WTC11 (cell line): Measurements from ENCODE around the gene DLX1. TPM values are rescaled to one million over a fixed set of nuclear protein-coding genes. Genes with fewer than 3 reads are reported as not detected.

Experiments
- ATAC-seq: fragments of 200-7000 bp; cut with Tn5 transposase; 2 replicates; pipeline ENCODE4 v1.10.0; 2021; ENCODE audit warnings: mild to moderate bottlenecking, moderate library complexity
- CTCF ChIA-PET: fragments of 300-600 bp; sonication (Branson Sonifier 250); formaldehyde crosslinking; loops from one replicate; lab custom pipeline; 2021; ENCODE audit warnings: antibody characterized with exemption; lab: Charles Lee
- POLR2A ChIA-PET: fragments of 350-600 bp; sonication (Branson Sonifier 250); formaldehyde crosslinking; loops from one replicate; lab custom pipeline; 2021; ENCODE audit warnings: antibody characterized with exemption; lab: Charles Lee
- DNase-seq: peaks from one replicate; pipeline ENCODE4 v3.0.0; 2021; ENCODE audit warnings: low spot score
- H3K27ac Mint-ChIP-seq: 2 replicates; pipeline ENCODE4 v1.8.0; 2021; ENCODE audit warnings: mixed read lengths
- H3K27me3 Mint-ChIP-seq: 2 replicates; pipeline ENCODE4 v1.8.0; 2021; ENCODE audit warnings: low read depth, mild to moderate bottlenecking, moderate library complexity, mixed read lengths
- H3K36me3 Mint-ChIP-seq: 2 replicates; pipeline ENCODE4 v1.8.0; 2021; ENCODE audit warnings: mixed read lengths
- H3K4me1 Mint-ChIP-seq: 2 replicates; pipeline ENCODE4 v1.8.0; 2022; ENCODE audit warnings: mixed read lengths
- H3K4me3 Mint-ChIP-seq: 2 replicates; pipeline ENCODE4 v1.8.0; 2021; ENCODE audit warnings: mild to moderate bottlenecking, moderate library complexity, mixed read lengths
- H3K9me3 Mint-ChIP-seq: 2 replicates; pipeline ENCODE4 v1.8.0; 2021; ENCODE audit warnings: mixed read lengths
- CDX4 ChIP-seq: fragments of 250-450 bp; sonication (Bioruptor Pico); IDR thresholded peaks from 2 replicates; pipeline ENCODE4 v1.9.0; 2021; ENCODE audit warnings: moderate library complexity, mild to moderate bottlenecking, inconsistent platforms, borderline replicate concordance
- CREB1 ChIP-seq: sonication (generic); formaldehyde crosslinking; IDR thresholded peaks from 2 replicates; pipeline ENCODE4 v1.8.0; 2023; ENCODE audit warnings: mild to moderate bottlenecking, missing genetic modification reagents
- ESRRA ChIP-seq: sonication (generic); formaldehyde crosslinking; IDR thresholded peaks from 2 replicates; pipeline ENCODE4 v1.8.1; 2022; ENCODE audit warnings: mild to moderate bottlenecking, missing genetic modification reagents, borderline replicate concordance
- FOXJ3 ChIP-seq: sonication (generic); formaldehyde crosslinking; IDR thresholded peaks from 2 replicates; pipeline ENCODE4 v1.9.0; 2021; ENCODE audit warnings: missing genetic modification reagents, mild to moderate bottlenecking, borderline replicate concordance
- HMGA2 ChIP-seq: fragments of 250-450 bp; sonication (Bioruptor Pico); IDR thresholded peaks from 2 replicates; pipeline ENCODE4 v1.4.0; 2021; ENCODE audit warnings: mild to moderate bottlenecking, moderate library complexity
- JUN ChIP-seq: sonication (generic); formaldehyde crosslinking; IDR thresholded peaks from 2 replicates; pipeline ENCODE4 v1.8.0; 2023; ENCODE audit warnings: mild to moderate bottlenecking, missing genetic modification reagents
- KAT7 ChIP-seq: sonication (generic); formaldehyde crosslinking; IDR thresholded peaks from 2 replicates; pipeline ENCODE4 v1.8.1; 2023; ENCODE audit warnings: missing genetic modification reagents, mild to moderate bottlenecking, borderline replicate concordance
- MYBL2 ChIP-seq: sonication (generic); formaldehyde crosslinking; IDR thresholded peaks from 2 replicates; pipeline ENCODE4 v1.8.1; 2023; ENCODE audit warnings: mild to moderate bottlenecking, moderate library complexity, missing genetic modification reagents
- NFATC4 ChIP-seq: fragments of 250-450 bp; sonication (Bioruptor Pico); IDR thresholded peaks from 2 replicates; pipeline ENCODE4 v1.9.0; 2021; ENCODE audit warnings: mild to moderate bottlenecking
- NFYB ChIP-seq: sonication (generic); formaldehyde crosslinking; conservative IDR thresholded peaks from 2 replicates; pipeline ENCODE4 v1.8.0; 2022; ENCODE audit warnings: low read depth, missing genetic modification reagents
- NR1H2 ChIP-seq: sonication (generic); formaldehyde crosslinking; IDR thresholded peaks from 2 replicates; pipeline ENCODE4 v1.9.0; 2021; ENCODE audit warnings: mild to moderate bottlenecking, moderate library complexity, missing genetic modification reagents
- NR2C2 ChIP-seq: sonication (generic); formaldehyde crosslinking; IDR thresholded peaks from 2 replicates; pipeline ENCODE4 v1.8.0; 2022; ENCODE audit warnings: mild to moderate bottlenecking, missing genetic modification reagents
- NR3C1 ChIP-seq: sonication (generic); formaldehyde crosslinking; conservative IDR thresholded peaks from 2 replicates; pipeline ENCODE4 v1.8.1; 2023; ENCODE audit warnings: low read depth, mild to moderate bottlenecking, missing genetic modification reagents
- RELA ChIP-seq: sonication (generic); formaldehyde crosslinking; IDR thresholded peaks from 2 replicates; pipeline ENCODE4 v1.8.1; 2022; ENCODE audit warnings: missing genetic modification reagents, mild to moderate bottlenecking, borderline replicate concordance
- RORB ChIP-seq: fragments of 250-450 bp; sonication (Bioruptor Pico); IDR thresholded peaks from 2 replicates; pipeline ENCODE4 v1.9.0; 2021; ENCODE audit warnings: mild to moderate bottlenecking
- TCF7 ChIP-seq: sonication (generic); formaldehyde crosslinking; IDR thresholded peaks from 2 replicates; pipeline ENCODE4 v1.8.0; 2022; ENCODE audit warnings: mild to moderate bottlenecking, low read depth, missing genetic modification reagents, moderate library complexity
- TP53 ChIP-seq: sonication (generic); formaldehyde crosslinking; IDR thresholded peaks from 2 replicates; pipeline ENCODE4 v1.8.1; 2023; ENCODE audit warnings: mild to moderate bottlenecking, missing genetic modification reagents
- ZNF219 ChIP-seq: sonication (generic); formaldehyde crosslinking; IDR thresholded peaks from 2 replicates; pipeline ENCODE4 v1.8.0; 2023; ENCODE audit warnings: missing genetic modification reagents, mild to moderate bottlenecking, borderline replicate concordance
- ZNF396 ChIP-seq: fragments of 250-450 bp; sonication (Bioruptor Pico); IDR thresholded peaks from 2 replicates; pipeline ENCODE4 v1.8.0; 2021; ENCODE audit warnings: mild to moderate bottlenecking, moderate library complexity, borderline replicate concordance
- ZNF532 ChIP-seq: fragments of 250-450 bp; sonication (Bioruptor Pico); IDR thresholded peaks from 2 replicates; pipeline ENCODE4 v1.9.0; 2021; ENCODE audit warnings: mild to moderate bottlenecking, borderline replicate concordance
- ZNF671 ChIP-seq: fragments of 250-450 bp; sonication (Bioruptor Pico); IDR thresholded peaks from 2 replicates; pipeline ENCODE4 v1.8.0; 2021; ENCODE audit warnings: mild to moderate bottlenecking
- total RNA-seq: library from RNA; stranded (reverse); gene quantifications from 3 replicates; pipeline ENCODE4 v1.2.3, GENCODE V29; 2021
- TF ChIP-seq, protein P1 (sequence below): fragments of 200-600 bp; IDR thresholded peaks from 2 replicates; pipeline ENCODE4 v1.8.0; 2022; ENCODE audit warnings: antibody characterized with exemption
- TF ChIP-seq, protein P2 (sequence below): sonication (generic); formaldehyde crosslinking; IDR thresholded peaks from 2 replicates; pipeline ENCODE4 v1.8.1; 2022; ENCODE audit warnings: low read depth, missing genetic modification reagents, borderline replicate concordance
- TF ChIP-seq, protein P3 (sequence below): sonication (generic); formaldehyde crosslinking; IDR thresholded peaks from 2 replicates; pipeline ENCODE4 v1.8.1; 2023; ENCODE audit warnings: mild to moderate bottlenecking, moderate library complexity, missing genetic modification reagents
- TF ChIP-seq, protein P4 (sequence below): sonication (generic); formaldehyde crosslinking; IDR thresholded peaks from 2 replicates; pipeline ENCODE4 v1.8.0; 2023; ENCODE audit warnings: missing genetic modification reagents
- TF ChIP-seq, protein P5 (sequence below): fragments of 250-450 bp; sonication (Bioruptor Pico); IDR thresholded peaks from 2 replicates; pipeline ENCODE4 v1.8.0; 2021; ENCODE audit warnings: mild to moderate bottlenecking

Gene DLX1
- total RNA-seq, 1 experiment from 2014 or later, result not detected

DNA sequence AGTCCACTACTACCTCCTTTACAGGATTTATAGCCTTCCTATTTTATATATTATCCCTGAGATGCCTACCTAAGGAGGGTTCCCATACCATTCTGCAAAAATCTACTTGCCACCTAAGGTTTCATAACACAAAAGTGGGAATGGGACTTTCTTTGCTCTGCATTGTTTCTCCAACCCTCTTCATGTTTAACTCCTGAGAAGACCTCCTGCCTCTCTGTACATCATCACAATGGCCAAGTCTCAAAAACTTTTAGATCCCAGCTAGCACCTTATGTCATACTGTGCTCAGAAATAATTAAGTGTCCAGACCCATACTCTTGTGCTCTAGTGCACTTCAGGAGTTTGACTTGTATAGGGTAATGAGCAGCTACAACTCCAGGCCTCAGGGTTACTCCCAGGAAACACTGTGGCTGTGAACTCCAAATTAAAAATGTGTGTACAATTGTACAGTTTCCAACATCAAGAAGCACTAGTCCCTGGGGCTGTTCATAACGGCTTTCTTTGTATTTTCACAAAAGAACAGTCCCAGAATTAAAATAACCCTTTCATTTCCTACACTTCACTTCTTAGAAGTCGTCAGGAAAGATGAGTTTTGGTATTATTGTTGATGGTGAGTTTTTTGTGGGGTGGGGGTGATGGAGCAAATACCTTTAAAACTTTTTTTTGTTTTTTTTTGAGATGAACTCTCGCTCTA, 46.1 kb upstream of the DLX1 start:
- no peak overlapping the region; the same call in 1 of the 2 replicates for H3K27ac Mint-ChIP-seq

DNA sequence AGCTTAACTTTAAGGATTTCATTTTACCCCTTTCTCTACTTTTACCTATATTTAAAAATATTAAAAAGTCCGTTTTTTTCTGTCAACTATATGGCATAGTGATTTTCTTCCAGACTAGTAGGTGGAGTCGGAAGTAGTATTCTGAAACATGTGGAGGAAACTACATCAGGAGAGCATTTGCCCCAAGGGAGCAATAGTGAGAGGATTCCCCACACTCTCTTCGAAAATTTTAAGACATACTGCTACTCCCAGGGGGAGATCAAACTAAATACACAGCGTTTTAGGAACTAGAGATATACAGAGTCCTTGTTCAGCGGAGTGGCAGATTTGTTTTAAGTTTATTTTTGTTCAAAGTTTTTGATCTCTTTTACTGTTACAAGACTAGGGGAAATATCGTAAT, 45.0 kb upstream of the DLX1 start:
- no peak for DNase-seq
- ATAC-seq, result no peak
- no peak overlapping the region for H3K4me3 Mint-ChIP-seq
- no peaks in the 10 kb centered on the region for H3K9me3 Mint-ChIP-seq
- CTCF ChIA-PET, result no interaction called here
- no peaks in the 10 kb centered on the region; the same call in 1 of the 2 replicates for H3K36me3 Mint-ChIP-seq
- POLR2A ChIA-PET, result no interaction called here
- no peaks in the 10 kb centered on the region for H3K4me1 Mint-ChIP-seq
- no peaks in the 10 kb centered on the region for H3K27me3 Mint-ChIP-seq
- no peak overlapping the region; the same call in 1 of the 2 replicates for H3K27ac Mint-ChIP-seq
- TF ChIP-seq NFYB (no peak), CREB1 (CRISPR knock-in tag) (no peak), NR3C1 (CRISPR knock-in tag) (no peak), HMGA2 (CRISPR knock-in tag) (no peak), JUN (CRISPR knock-in tag) (no peak), KAT7 (CRISPR knock-in tag) (no peak), MYBL2 (no peak), ESRRA (CRISPR knock-in tag) (no peak), NR1H2 (CRISPR knock-in tag) (no peak), NFATC4 (CRISPR knock-in tag) (no peak), TP53 (CRISPR knock-in tag) (no peak), ZNF532 (CRISPR knock-in tag) (no peak), CDX4 (CRISPR knock-in tag) (no peak), RORB (CRISPR knock-in tag) (no peak)
- TF ChIP-seq, protein P1, sequence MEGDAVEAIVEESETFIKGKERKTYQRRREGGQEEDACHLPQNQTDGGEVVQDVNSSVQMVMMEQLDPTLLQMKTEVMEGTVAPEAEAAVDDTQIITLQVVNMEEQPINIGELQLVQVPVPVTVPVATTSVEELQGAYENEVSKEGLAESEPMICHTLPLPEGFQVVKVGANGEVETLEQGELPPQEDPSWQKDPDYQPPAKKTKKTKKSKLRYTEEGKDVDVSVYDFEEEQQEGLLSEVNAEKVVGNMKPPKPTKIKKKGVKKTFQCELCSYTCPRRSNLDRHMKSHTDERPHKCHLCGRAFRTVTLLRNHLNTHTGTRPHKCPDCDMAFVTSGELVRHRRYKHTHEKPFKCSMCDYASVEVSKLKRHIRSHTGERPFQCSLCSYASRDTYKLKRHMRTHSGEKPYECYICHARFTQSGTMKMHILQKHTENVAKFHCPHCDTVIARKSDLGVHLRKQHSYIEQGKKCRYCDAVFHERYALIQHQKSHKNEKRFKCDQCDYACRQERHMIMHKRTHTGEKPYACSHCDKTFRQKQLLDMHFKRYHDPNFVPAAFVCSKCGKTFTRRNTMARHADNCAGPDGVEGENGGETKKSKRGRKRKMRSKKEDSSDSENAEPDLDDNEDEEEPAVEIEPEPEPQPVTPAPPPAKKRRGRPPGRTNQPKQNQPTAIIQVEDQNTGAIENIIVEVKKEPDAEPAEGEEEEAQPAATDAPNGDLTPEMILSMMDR, result no peak
- TF ChIP-seq, protein P2, sequence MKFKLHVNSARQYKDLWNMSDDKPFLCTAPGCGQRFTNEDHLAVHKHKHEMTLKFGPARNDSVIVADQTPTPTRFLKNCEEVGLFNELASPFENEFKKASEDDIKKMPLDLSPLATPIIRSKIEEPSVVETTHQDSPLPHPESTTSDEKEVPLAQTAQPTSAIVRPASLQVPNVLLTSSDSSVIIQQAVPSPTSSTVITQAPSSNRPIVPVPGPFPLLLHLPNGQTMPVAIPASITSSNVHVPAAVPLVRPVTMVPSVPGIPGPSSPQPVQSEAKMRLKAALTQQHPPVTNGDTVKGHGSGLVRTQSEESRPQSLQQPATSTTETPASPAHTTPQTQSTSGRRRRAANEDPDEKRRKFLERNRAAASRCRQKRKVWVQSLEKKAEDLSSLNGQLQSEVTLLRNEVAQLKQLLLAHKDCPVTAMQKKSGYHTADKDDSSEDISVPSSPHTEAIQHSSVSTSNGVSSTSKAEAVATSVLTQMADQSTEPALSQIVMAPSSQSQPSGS, result no peak
- TF ChIP-seq, protein P3, sequence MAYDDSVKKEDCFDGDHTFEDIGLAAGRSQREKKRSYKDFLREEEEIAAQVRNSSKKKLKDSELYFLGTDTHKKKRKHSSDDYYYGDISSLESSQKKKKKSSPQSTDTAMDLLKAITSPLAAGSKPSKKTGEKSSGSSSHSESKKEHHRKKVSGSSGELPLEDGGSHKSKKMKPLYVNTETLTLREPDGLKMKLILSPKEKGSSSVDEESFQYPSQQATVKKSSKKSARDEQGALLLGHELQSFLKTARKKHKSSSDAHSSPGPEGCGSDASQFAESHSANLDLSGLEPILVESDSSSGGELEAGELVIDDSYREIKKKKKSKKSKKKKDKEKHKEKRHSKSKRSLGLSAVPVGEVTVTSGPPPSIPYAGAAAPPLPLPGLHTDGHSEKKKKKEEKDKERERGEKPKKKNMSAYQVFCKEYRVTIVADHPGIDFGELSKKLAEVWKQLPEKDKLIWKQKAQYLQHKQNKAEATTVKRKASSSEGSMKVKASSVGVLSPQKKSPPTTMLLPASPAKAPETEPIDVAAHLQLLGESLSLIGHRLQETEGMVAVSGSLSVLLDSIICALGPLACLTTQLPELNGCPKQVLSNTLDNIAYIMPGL (CRISPR knock-in tag), result no peak
- TF ChIP-seq, protein P4, sequence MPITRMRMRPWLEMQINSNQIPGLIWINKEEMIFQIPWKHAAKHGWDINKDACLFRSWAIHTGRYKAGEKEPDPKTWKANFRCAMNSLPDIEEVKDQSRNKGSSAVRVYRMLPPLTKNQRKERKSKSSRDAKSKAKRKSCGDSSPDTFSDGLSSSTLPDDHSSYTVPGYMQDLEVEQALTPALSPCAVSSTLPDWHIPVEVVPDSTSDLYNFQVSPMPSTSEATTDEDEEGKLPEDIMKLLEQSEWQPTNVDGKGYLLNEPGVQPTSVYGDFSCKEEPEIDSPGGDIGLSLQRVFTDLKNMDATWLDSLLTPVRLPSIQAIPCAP, result no peak

More for the DNA sequence above, 46.1 kb upstream of the DLX1 start:
- no peaks in the 10 kb centered on the region for H3K4me1 Mint-ChIP-seq
- CTCF ChIA-PET, result no interaction called here
- H3K36me3 Mint-ChIP-seq, result no peaks in the 10 kb centered on the region; the same call in 1 of the 2 replicates
- POLR2A ChIA-PET, result interaction anchor here (0.6 kb wide), 1 partner anchor 49 kb away, joined by 4 read pairs; no protein-coding TSS in a partner anchor
- no peak overlapping the region for H3K4me3 Mint-ChIP-seq
- ATAC-seq (no peak), DNase-seq (no peak)
- H3K27me3 Mint-ChIP-seq, result no peaks in the 10 kb centered on the region
- no peaks in the 10 kb centered on the region for H3K9me3 Mint-ChIP-seq
- no peak for TF ChIP-seq FOXJ3 (CRISPR knock-in tag)
- no peak for TF ChIP-seq ZNF219 (CRISPR knock-in tag)
- no peak for TF ChIP-seq ZNF671 (CRISPR knock-in tag)
- no peak for TF ChIP-seq NR2C2 (CRISPR knock-in tag)
- TF ChIP-seq ZNF396 (CRISPR knock-in tag), result no peak
- no peak for TF ChIP-seq RELA (CRISPR knock-in tag)
- TF ChIP-seq TCF7 (CRISPR knock-in tag), result no peak
- TF ChIP-seq, protein P5, sequence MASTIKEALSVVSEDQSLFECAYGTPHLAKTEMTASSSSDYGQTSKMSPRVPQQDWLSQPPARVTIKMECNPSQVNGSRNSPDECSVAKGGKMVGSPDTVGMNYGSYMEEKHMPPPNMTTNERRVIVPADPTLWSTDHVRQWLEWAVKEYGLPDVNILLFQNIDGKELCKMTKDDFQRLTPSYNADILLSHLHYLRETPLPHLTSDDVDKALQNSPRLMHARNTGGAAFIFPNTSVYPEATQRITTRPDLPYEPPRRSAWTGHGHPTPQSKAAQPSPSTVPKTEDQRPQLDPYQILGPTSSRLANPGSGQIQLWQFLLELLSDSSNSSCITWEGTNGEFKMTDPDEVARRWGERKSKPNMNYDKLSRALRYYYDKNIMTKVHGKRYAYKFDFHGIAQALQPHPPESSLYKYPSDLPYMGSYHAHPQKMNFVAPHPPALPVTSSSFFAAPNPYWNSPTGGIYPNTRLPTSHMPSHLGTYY (CRISPR knock-in tag), result no peak
